Brain microvascular endothelial cell (primary cell): ENCODE measurements around the gene MSX2.

ENCODE experiments used
- DNase-seq: peaks from one replicate; pipeline ENCODE4 v3.0.0-alpha.2; 2020
- H3K27ac ChIP-seq: fragments of 250-450 bp; sonication (Bioruptor Pico); 2 replicates; pipeline ENCODE4 v1.5.1; 2020; ENCODE audit warnings: mild to moderate bottlenecking, moderate library complexity
- H3K27me3 ChIP-seq: fragments of 250-450 bp; sonication (Bioruptor Pico); replicated peaks from 2 replicates; pipeline ENCODE4 v1.5.1; 2020; ENCODE audit warnings: mild to moderate bottlenecking
- H3K36me3 ChIP-seq: fragments of 250-450 bp; sonication (Bioruptor Pico); replicated peaks from 2 replicates; pipeline ENCODE4 v1.5.1; 2020; ENCODE audit warnings: mild to moderate bottlenecking
- H3K4me3 ChIP-seq: 2 replicates; pipeline ENCODE4 v1.5.1; 2011; ENCODE audit warnings: low read depth, mild to moderate bottlenecking, control low read depth, low read length, moderate library complexity
- CTCF ChIP-seq: IDR thresholded peaks from 2 replicates; pipeline ENCODE4 v1.5.1; 2011; ENCODE audit warnings: low read depth, mild to moderate bottlenecking, moderate library complexity, low read length, control low read depth, inconsistent platforms; ENCODE audit errors: missing control alignments
- in situ Hi-C: cut with HindIII; loops from 2 replicates; pipeline ENCODE4 v1.10.0; 2017; ENCODE audit warnings: low sequenced_read_pairs, low pct_ligation_motif_present

Gene MSX2

GRCh38 chr5:174777111-174777510, 52.7 kb downstream of the MSX2 start:
- TF ChIP-seq CTCF, result no peak
- H3K36me3 ChIP-seq, result no peaks in the 10 kb centered on the region
- no peak for DNase-seq
- no peaks in the 10 kb centered on the region for H3K27me3 ChIP-seq
- H3K4me3 ChIP-seq, result no peak overlapping the region
- no peak overlapping the region for H3K27ac ChIP-seq
- in situ Hi-C loops, result no loop called here

GRCh38 chr5:174777583-174777982, 53.2 kb downstream of the MSX2 start:
- Histone ChIP-seq H3K36me3 (no peaks in the 10 kb centered on the region), H3K27ac (no peak overlapping the region), H3K4me3 (no peak overlapping the region), H3K27me3 (no peaks in the 10 kb centered on the region)
- TF ChIP-seq CTCF, result no peak
- no peak for DNase-seq
- in situ Hi-C loops, result no loop called here
